ENCODE results near the gene SLC37A4. TPM values are rescaled to one million over a fixed set of nuclear protein-coding genes. Genes with fewer than 3 reads are reported as not detected.

Gene SLC37A4
- total RNA-seq, 1 experiment from 2014 or later = 12.7 TPM

Other genes starting within 250 kb of the SLC37A4 start
- gene DDX6, start 239.7 kb downstream of the SLC37A4 start, total RNA-seq (2014; rRNA removed; shearing (Covaris generic)) = 42.1 and 46.7 TPM in 2 replicates
- not detected in 2 replicates for gene CXCR5, start 147.0 kb downstream of the SLC37A4 start, total RNA-seq (2014; rRNA removed; shearing (Covaris generic))
- 3.9 and 5.4 TPM in 2 replicates for gene BCL9L, start 105.0 kb downstream of the SLC37A4 start, total RNA-seq (2014; rRNA removed; shearing (Covaris generic))
- not detected in 2 replicates for gene UPK2, start 74.6 kb downstream of the SLC37A4 start, total RNA-seq (2014; rRNA removed; shearing (Covaris generic))
- gene FOXR1, start 59.1 kb downstream of the SLC37A4 start, total RNA-seq (2014; rRNA removed; shearing (Covaris generic)) = not detected in 2 replicates
- gene CENATAC, start 32.7 kb downstream of the SLC37A4 start, total RNA-seq (2014; rRNA removed; shearing (Covaris generic)) = 27.3 and 40.2 TPM in 2 replicates
- 1,318 and 1,710 TPM in 2 replicates for gene RPS25, start 12.5 kb downstream of the SLC37A4 start, total RNA-seq (2014; rRNA removed; shearing (Covaris generic))
- 102 and 110 TPM in 2 replicates for gene TRAPPC4, start 12.1 kb downstream of the SLC37A4 start, total RNA-seq (2014; rRNA removed; shearing (Covaris generic))
- gene HYOU1, start 26.3 kb upstream of the SLC37A4 start, total RNA-seq (2014; rRNA removed; shearing (Covaris generic)) = 172 and 186 TPM in 2 replicates
- gene VPS11, start 36.9 kb upstream of the SLC37A4 start, total RNA-seq (2014; rRNA removed; shearing (Covaris generic)) = 10.3 and 13.2 TPM in 2 replicates
- 2.0 and 6.0 TPM in 2 replicates for gene HMBS, start 54.0 kb upstream of the SLC37A4 start, total RNA-seq (2014; rRNA removed; shearing (Covaris generic))
- gene DPAGT1, start 71.0 kb upstream of the SLC37A4 start, total RNA-seq (2014; rRNA removed; shearing (Covaris generic)) = 32.0 and 38.3 TPM in 2 replicates
- 1.7 and 10.6 TPM in 2 replicates for gene C2CD2L, start 76.5 kb upstream of the SLC37A4 start, total RNA-seq (2014; rRNA removed; shearing (Covaris generic))
- gene HINFP, start 90.7 kb upstream of the SLC37A4 start, total RNA-seq (2014; rRNA removed; shearing (Covaris generic)) = 14.4 and 28.8 TPM in 2 replicates
- not detected in 2 replicates for gene ABCG4, start 118.2 kb upstream of the SLC37A4 start, total RNA-seq (2014; rRNA removed; shearing (Covaris generic))
- gene NLRX1, start 137.8 kb upstream of the SLC37A4 start, total RNA-seq (2014; rRNA removed; shearing (Covaris generic)) = 4.3 and 9.7 TPM in 2 replicates
- gene NHERF4, start 154.6 kb upstream of the SLC37A4 start, total RNA-seq (2014; rRNA removed; shearing (Covaris generic)) = not detected in 2 replicates
- gene CBL, start 175.5 kb upstream of the SLC37A4 start, total RNA-seq (2014; rRNA removed; shearing (Covaris generic)) = 7.3 and 11.1 TPM in 2 replicates

All from Daoy (cell line).